Effector CD4-positive, alpha-beta T cell (primary cell): ENCODE measurements around the gene UBXN6.

Source experiments
- DNase-seq: peaks from one replicate; pipeline ENCODE4 v3.0.0-alpha.2; 2020
- total RNA-seq: gene quantifications from one replicate; lab custom pipeline; 2026; lab: John Stamatoyannopoulos, UW

The UBXN6 gene
- total RNA-seq, result 60.6 reads per million, percentile 72 among the genes with 10 or more reads in this experiment

- DNase-seq, result peak; percentile 98
These were observed at the start of gene UBXN6 for GRCh38 chr19:4457654-4458395. Gene UBXN6 (minus strand): TSS chr19:4457794. CDS start chr19:4457697, 97 bp downstream.

- DNase-seq, result no peak
These were observed 49.5 kb upstream of the UBXN6 start for GRCh38 chr19:4507150-4507452.

GRCh38 chr19:4506449-4507149, 49.0 kb upstream of the UBXN6 start:
- DNase-seq, result no peak

GRCh38 chr19:4505570-4506448, 48.2 kb upstream of the UBXN6 start:
- no peak for DNase-seq

GRCh38 chr19:4504891-4505569, 47.4 kb upstream of the UBXN6 start:
- DNase-seq, result no peak

GRCh38 chr19:4504297-4504701, 46.7 kb upstream of the UBXN6 start:
- no peak for DNase-seq

GRCh38 chr19:4503825-4504170, 46.2 kb upstream of the UBXN6 start:
- DNase-seq, result no peak

GRCh38 chr19:4503132-4503824, 45.7 kb upstream of the UBXN6 start:
- DNase-seq, result no peak

GRCh38 chr19:4502282-4503131, 44.9 kb upstream of the UBXN6 start:
- no peak for DNase-seq

- DNase-seq, result no peak
These were observed 44.1 kb upstream of the UBXN6 start for GRCh38 chr19:4501691-4502090.

- DNase-seq, result no peak
These were observed 43.4 kb upstream of the UBXN6 start for GRCh38 chr19:4500841-4501591.

- DNase-seq, result no peak
These were observed 42.3 kb upstream of the UBXN6 start for GRCh38 chr19:4499855-4500254.

- no peak for DNase-seq
These were observed 41.7 kb upstream of the UBXN6 start for GRCh38 chr19:4499318-4499717.

GRCh38 chr19:4498694-4499093, 41.1 kb upstream of the UBXN6 start:
- no peak for DNase-seq

- DNase-seq, result no peak
These were observed 40.3 kb upstream of the UBXN6 start for GRCh38 chr19:4497770-4498389.

- DNase-seq, result no peak
These were observed 38.7 kb upstream of the UBXN6 start for GRCh38 chr19:4496304-4496703.

- DNase-seq, result no peak
These were observed 37.9 kb upstream of the UBXN6 start for GRCh38 chr19:4495471-4495870.

- DNase-seq, result no peak
These were observed 37.1 kb upstream of the UBXN6 start for GRCh38 chr19:4494691-4495064.

- DNase-seq, result no peak
These were observed 36.5 kb upstream of the UBXN6 start for GRCh38 chr19:4493929-4494690.
